ENCODE measurements around the gene CARD9.
A peak's percentile ranks its signal among the peaks of the same experiment; 100 is the strongest.

The CARD9 gene

GRCh38 chr9:136379003-136379287 lies 5.5 kb upstream of the CARD9 start:
- DNase-seq, result no peak

- no peak for DNase-seq
Measured at GRCh38 chr9:136378170-136379002, 4.9 kb upstream of the CARD9 start.

- no peak for DNase-seq
Measured at GRCh38 chr9:136377341-136378169, 4.1 kb upstream of the CARD9 start.

- no peak for DNase-seq
Measured at GRCh38 chr9:136376457-136376856, 3.0 kb upstream of the CARD9 start.

- no peak for DNase-seq
Measured at GRCh38 chr9:136375096-136375495, 1.6 kb upstream of the CARD9 start.

- DNase-seq, result no peak
Measured at GRCh38 chr9:136374183-136374575, 710 bp upstream of the CARD9 start.

GRCh38 chr9:136372561-136373299 lies 739 bp downstream of the CARD9 start:
- no peak for DNase-seq

- no peak for DNase-seq
Measured at GRCh38 chr9:136372006-136372405, 1.5 kb downstream of the CARD9 start.

GRCh38 chr9:136371533-136371880 lies 2.0 kb downstream of the CARD9 start:
- no peak for DNase-seq

- no peak for DNase-seq
Measured at GRCh38 chr9:136370687-136371532, 2.6 kb downstream of the CARD9 start.

GRCh38 chr9:136370037-136370436 lies 3.4 kb downstream of the CARD9 start:
- DNase-seq, result no peak

GRCh38 chr9:136368190-136368589 lies 5.3 kb downstream of the CARD9 start:
- DNase-seq, result no peak

GRCh38 chr9:136367296-136368145 lies 5.9 kb downstream of the CARD9 start:
- DNase-seq, result no peak

GRCh38 chr9:136366826-136367225 lies 6.6 kb downstream of the CARD9 start:
- DNase-seq, result no peak

- DNase-seq, result no peak
Measured at GRCh38 chr9:136365775-136366222, 7.7 kb downstream of the CARD9 start.

- peak; percentile 42 for DNase-seq
Measured at GRCh38 chr9:136364942-136365774, 8.3 kb downstream of the CARD9 start.

GRCh38 chr9:136363949-136364748 lies 9.3 kb downstream of the CARD9 start:
- no peak for DNase-seq

GRCh38 chr9:136363106-136363948 lies 10.1 kb downstream of the CARD9 start, which contains the start of gene DNLZ:
DNLZ (minus strand) TSS chr9:136363744; CDS start chr9:136363714, 30 bp downstream.
- DNase-seq, result peak; percentile 92

GRCh38 chr9:136362450-136362784 lies 11.1 kb downstream of the CARD9 start:
- DNase-seq, result no peak
